GM19351 (cell line): ENCODE results near the gene KAZALD1.
A peak's percentile ranks its signal among the peaks of the same experiment; 100 is the strongest.

Experiments
- ATAC-seq: cut with Tn5 transposase; IDR thresholded peaks from one replicate; pipeline ENCODE4 v1.9.1; 2021; ENCODE audit warnings: mild to moderate bottlenecking, moderate library complexity; ENCODE audit not compliant: unreplicated experiment

KAZALD1 gene, protein sequence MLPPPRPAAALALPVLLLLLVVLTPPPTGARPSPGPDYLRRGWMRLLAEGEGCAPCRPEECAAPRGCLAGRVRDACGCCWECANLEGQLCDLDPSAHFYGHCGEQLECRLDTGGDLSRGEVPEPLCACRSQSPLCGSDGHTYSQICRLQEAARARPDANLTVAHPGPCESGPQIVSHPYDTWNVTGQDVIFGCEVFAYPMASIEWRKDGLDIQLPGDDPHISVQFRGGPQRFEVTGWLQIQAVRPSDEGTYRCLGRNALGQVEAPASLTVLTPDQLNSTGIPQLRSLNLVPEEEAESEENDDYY

GRCh38 chr10:101061624-101062231 lies at the start of gene KAZALD1:
TSS of gene KAZALD1 (plus strand) at chr10:101061989. CDS start at chr10:101062593, 604 bp downstream.
- no peak for ATAC-seq

GRCh38 chr10:101012525-101013364 lies 49.0 kb upstream of the KAZALD1 start:
- peak; percentile 78 for ATAC-seq

- ATAC-seq: no peak
Observed at GRCh38 chr10:101013365-101013825, 48.4 kb upstream of the KAZALD1 start.

DNA sequence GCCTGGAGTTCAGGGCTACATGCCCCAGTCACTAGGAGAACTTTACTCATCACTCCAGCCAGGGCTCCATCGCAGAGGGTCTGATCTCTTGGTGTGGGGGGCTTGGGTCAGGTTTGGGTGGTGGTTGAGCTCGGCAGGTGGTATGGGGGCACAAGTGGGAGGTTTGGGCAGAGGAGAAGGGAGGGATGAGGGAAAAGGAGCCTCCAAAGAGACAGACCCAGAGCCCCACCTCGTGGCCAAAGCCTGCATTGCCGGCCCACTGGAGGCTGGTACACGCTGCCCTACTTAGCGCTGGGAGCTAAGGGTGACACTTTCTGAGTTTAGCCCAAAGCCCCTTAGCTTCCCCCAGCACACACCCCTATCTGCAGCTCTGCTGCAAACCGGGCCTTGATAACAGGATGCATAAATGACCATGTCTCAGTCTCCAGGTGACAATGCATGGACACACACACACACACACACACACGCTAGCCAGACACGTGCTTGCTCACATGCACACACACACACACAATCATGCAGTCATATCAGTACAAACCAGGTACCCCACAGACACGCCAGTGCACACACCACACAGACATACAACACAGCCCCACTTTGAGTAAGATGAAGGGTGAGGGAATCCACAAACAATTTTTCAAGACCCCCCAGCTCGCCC lies 47.4 kb upstream of the KAZALD1 start:
- ATAC-seq: no peak

GRCh38 chr10:101014966-101015581 lies 46.7 kb upstream of the KAZALD1 start:
- no peak for ATAC-seq

- no peak for ATAC-seq
Observed at GRCh38 chr10:101015582-101015973, 46.2 kb upstream of the KAZALD1 start.

DNA sequence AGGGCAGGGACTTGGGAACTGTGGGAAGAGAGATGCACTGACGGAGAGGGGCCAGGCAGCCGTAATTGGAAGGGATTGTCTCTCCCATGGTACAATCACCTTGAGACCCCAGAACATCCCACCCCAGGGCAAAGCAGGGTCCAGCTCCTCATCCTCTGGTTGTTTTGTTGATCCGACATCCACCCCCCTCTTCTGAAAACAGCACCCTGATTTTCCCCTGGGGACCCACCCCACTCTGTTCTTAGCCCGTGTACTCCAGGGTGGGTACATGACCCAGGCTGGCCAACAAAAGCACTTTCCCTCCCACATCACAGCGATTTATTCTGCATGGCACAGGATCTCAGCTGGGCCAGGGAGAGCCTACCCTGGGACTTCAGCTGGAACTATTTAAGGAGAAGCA lies 45.0 kb upstream of the KAZALD1 start:
- no peak for ATAC-seq

DNA sequence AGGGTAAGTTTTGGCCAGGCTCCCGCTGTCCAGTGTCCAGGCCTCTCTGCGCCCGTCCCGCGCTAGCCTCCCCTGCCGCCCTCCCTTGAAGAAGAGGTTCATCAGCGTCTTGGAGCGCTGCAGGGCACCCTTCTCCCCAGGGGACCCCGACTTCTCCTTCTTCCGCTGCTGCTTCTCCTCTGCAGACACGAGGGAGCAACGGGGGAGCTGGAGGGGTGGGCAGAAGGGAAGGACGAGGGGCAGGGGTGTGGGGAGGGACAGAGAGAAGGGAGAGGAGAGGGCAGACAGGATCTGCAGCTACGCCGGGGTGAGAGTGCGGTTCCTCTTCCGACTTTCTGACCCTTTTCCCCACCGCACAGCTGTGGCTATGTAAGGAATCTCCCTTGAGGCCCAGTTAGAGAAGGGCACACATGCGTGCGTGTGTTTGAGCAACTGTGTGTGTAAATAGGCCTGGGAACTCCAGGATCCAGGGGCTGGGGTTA lies 43.6 kb upstream of the KAZALD1 start:
- no peak for ATAC-seq

- peak; percentile 48 for ATAC-seq
Observed at GRCh38 chr10:101018600-101019439, 43.0 kb upstream of the KAZALD1 start.

DNA sequence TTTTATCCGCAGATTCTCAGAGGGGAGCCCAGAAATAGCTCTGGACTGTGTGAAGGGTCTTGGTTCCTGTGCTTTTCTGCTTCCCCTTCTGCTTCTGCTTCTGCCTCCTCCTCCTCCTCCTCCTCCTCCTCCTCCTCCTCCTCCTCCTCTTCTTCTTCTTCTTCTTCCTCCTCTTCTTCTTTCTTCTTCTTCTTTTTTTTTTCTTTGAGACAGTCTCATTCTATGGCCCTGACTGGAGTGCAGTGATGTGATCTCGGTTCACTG lies 42.4 kb upstream of the KAZALD1 start:
- no peak for ATAC-seq

GRCh38 chr10:101020427-101021075 lies 41.2 kb upstream of the KAZALD1 start:
- no peak for ATAC-seq

DNA sequence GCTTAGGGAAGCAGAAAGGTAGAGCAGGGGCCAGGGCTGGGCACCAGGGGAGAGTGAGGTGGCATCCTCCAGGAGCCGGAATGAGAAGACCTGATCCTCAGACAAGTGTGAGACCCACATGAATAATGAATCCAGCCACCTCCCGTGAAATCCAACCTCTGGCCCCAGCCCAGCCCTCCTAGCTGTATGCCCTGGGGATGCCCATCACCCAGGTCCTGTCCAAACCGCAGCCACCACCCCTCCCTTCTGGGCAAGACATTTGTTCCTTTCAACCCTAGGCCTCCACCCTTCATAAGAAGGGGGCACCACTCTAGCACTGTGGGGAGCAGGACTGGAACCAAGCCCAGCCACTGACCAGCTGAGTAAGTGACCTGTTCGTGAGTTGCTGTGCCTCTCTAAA lies 40.5 kb upstream of the KAZALD1 start:
- no peak for ATAC-seq

- no peak for ATAC-seq
Observed at GRCh38 chr10:101021692-101022251, 40.0 kb upstream of the KAZALD1 start.

GRCh38 chr10:101022967-101023705 lies 38.7 kb upstream of the KAZALD1 start:
- ATAC-seq: no peak

GRCh38 chr10:101027106-101027720 lies 34.6 kb upstream of the KAZALD1 start:
- no peak for ATAC-seq

- ATAC-seq: no peak
Observed at GRCh38 chr10:101028446-101029337, 33.1 kb upstream of the KAZALD1 start.
